NCI-H82 treated with DMSO at 0.1 percent for 48 hours (cell line): ENCODE results near the gene ENGASE.

Experiments
- DNase-seq: peaks from one replicate; lab custom pipeline; 2025; ENCODE audit not compliant: unreplicated experiment; lab: John Stamatoyannopoulos, UW

Gene ENGASE

DNA sequence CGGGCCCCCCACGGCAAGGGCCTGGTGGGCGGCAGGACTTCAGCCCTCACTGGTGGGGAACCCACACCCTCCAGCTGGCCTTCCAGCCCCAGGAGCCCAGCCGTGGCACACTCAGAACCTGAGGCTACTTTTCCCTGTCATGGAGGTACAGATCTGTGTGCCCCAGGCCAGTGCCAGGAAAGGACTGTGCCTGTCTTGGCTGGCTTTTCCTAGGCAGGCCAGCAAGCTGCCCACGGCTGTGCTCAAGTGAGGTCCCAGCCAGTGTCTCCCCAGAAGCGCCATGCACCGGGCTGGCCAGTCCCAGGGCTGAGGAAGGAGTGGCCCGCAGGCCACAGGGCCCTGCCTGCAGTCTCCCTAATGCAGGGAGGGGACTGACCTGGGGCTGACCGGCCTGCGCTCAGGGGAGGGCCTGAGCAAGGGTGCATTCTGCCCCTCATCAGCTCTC is 16.6 kb downstream of the ENGASE start:
- no peak for DNase-seq

DNA sequence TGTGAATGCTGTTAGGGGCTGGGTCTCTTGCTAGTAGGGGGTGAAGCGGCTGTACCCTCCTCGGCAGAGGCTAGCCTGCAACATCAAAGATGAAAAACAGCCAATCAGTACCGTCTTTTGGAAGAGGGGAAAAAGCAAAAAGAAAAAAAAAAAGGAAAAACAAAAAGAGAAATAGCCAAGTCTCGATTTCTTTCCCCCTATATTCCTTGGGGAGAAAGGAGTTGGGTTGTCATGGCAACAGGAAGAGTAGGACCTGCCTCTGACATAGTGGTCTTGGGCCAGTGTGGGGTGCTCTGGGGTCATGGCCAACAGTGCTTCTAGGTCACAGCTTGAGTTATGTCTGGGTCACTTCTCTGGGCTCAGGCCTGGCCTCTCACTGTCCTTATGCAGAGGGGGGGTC is 17.9 kb downstream of the ENGASE start:
- no peak for DNase-seq

DNA sequence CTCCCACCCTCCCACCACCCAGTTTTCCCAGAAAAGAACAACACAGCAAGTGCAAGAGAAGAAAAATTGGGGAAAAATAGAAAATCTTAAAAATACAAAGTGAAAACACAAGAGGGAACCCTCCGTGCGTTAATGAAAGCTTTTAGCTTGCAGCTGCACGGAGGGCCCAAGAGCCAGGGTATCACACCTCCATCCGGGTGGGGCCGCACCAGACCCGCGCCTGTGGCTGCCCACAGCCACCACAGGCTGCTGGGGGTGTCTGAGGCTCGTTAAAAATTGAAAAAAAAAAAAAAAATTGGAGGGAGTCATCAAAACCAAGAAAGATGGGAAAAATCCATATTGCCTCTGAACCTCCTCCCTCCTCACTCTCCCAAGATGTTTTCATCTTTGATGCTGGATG is 18.6 kb downstream of the ENGASE start:
- DNase-seq: no peak

DNA sequence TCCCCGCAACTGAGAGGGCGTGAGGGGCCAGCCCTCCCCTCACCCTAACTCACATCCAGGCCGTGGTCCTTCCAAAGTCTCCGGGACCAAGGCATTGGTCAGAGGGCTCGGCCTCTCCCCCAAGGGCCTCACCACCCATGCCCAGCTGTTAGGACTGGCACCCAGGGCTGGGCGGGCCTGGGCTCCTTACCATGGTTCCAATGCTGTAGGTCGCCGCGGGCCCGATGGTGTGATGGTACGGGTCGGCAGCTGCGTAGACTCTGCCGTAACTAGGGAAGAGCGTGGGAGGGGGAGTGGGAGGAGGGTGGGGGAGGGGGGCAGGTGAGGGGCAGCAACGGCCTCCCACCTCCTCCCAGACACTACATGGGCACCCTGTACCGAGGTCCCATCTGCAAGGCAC is 19.6 kb downstream of the ENGASE start:
- DNase-seq: no peak

DNA sequence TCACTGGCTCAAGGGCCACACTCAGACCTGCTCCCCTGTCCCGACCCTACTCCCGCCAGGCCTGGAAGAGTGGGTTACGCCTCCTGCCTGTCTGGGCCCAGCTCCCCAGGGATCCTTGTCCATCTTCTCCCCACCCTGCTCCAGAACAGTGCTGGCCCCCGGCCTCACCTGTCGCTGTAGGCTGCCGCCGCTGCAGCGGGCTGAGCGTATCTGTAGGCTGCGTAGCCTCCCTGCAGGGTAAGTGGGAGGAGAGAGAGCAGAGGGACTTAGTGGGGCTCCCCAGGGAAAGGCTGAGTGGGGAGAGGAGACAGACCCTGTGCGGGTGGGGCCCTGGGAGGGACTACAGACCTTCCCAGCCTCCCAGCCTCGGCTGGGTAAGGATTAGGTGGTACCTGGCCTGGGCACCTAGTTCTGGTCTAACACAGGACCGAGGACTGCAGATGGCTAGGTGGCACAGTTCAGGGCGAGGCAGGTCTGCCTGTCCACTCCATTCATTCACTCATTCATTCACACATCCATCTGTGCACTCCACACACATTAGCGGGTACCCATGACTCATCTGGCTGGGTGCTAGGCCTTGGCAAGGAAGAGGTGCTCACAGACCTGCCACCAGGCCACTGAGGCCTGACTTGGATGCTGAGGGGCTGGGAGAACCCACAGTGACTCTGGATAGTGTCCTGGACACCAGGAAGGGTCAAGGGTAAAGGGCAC is 20.9 kb downstream of the ENGASE start:
- DNase-seq: no peak

DNA sequence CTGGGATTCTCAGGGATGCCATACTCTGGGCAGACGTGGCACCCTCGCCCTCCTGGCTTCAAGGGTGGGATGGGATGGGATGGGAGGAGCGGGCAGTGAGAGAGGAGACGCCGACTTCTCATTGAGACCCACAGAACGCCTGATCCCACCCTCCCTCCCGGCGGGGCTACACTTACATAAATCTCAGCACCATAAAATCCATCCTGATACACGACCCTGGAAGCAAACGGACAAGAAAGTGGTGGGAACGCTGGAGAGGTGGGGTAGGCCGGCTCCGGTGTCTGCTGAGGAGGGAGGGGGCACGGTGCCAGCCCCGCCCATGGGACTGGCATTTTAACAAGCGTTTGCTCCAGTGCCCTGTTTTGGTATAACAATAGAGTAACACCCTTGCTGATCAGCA is 21.9 kb downstream of the ENGASE start:
- DNase-seq: no peak

DNA sequence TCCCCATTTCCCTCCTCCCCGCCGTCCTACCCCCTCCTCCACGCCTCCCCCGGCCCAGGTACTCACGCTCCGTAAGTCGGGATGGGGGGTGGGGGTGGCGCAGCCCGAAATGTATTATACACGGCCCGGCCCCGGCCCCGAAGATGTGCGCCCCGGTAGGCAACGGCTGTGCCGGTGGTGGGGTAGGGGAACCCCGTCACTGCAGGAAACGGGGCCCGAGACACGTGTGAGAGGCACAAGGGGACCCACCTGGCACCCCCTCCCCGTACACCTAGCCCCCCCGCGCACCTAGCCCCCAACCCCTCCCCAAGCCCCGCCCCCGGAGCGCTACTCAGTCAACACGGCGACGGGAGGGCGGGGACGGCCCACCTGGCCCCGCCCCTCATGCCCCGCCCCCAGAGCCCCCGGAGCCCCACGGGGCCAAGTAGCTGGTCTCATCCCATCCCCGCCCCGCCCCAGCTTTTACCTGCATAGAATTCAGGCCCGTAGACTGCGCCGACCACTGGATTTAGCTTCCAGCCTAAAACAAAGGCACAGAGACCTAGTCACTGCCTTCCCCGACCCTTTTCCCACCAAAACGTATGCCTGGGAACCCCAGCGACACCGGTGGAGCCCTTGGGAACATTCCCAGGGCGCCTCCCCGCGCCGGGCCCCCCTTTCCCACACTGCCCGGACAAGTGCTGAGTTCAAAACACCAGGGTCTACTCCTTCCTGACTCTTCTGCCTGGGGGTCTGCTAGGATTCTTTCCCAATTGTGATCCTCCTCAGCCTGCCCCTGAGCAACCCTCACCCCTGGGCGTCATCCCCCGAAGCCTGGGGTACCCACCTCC is 22.8 kb downstream of the ENGASE start:
- no peak for DNase-seq

DNA sequence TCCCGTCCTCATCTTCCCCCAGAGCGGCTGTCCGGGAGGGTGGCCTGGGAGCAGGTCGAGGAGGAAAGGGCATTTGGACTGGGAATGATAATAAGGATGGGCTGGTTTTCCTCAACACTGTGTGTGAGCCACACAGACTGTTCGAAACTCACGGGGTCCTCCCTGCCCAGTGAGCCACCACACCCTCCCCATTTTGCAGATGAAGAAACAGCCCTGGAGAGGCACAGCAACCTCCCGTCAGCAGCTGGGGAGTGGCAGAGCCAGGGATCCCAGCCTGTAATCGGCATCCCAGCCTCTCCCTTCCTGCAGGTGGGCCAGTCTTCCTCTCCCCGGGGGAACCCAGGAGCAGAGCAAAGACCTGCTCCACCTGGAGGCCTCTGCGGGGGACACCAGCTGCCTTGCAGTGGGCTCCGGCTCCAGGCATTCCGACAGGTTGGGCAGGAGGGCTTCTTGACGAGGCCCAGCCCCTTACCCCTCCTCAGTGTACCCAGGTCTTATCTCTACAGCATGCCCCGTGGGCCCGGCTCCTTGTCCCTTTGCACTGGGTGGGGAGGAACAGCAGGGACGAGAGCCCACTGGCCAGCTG is 23.8 kb downstream of the ENGASE start:
- DNase-seq: no peak

DNA sequence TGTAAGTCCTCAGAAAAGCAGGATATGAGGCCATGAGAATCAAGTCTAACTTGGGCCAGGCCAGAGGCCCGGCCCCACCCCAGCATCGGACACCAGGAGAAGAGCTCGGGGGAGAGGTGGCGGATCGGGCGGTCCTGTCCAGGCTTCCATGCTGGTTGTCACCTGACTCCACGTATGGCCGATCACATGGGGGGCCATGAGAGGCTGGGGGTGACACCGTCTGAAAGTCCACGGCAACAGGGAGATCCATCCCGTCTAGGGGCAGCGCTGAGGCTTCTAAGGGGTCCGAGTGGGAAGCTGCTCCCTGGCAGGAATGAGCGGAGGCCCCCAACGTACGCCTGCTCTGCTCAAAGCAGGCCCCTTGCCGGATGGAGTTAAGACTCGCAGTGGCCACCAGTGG is 25.8 kb downstream of the ENGASE start:
- no peak for DNase-seq

DNA sequence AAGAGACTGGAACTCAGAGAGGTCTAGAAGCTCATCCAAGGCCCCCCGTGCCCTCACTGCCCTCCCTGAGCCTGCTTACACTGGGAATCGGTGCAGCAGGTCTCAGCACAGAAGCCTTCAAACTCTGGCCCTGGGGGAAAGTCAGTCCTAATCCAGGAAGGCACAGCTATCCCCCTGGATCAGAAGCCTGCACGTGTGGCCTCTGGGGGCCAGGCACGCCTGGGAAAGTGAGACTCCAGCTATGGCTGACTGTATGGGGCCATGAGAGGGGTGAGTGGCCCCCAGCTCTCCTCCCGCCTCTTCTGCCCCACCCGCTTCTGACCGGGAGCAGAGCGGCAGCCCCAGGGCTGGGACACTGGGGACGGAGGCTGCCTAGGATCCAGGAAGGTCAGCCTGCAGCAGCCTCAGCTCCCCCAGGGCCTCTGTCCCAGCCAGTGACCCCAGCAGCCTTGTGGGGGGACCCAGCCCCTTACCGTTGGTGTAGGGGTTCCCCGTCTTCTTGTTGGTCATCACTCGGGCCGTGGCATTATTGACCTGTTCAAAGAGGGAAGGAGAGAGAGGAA is 26.6 kb downstream of the ENGASE start:
- peak; percentile 73 for DNase-seq

DNA sequence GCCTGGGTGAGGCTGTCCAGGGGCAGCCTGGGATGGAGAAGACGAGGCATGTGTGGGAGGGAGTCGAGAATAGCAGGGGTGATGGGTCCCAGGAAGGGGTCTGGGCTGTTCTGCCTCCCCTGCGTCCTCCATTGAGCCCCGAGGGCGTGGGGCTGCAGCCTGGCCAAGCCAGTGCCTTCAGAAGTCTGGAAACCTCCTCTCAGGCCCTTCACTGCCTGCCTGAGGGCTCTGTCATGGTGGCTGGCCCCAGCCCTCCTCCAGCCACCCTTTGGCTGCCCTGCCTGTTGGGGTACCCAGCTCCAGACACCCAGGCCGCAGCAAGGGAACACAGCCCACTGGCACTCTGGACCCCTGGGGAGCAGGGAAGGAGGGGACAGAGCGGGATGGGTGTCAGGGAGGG is 27.6 kb downstream of the ENGASE start:
- DNase-seq: no peak

DNA sequence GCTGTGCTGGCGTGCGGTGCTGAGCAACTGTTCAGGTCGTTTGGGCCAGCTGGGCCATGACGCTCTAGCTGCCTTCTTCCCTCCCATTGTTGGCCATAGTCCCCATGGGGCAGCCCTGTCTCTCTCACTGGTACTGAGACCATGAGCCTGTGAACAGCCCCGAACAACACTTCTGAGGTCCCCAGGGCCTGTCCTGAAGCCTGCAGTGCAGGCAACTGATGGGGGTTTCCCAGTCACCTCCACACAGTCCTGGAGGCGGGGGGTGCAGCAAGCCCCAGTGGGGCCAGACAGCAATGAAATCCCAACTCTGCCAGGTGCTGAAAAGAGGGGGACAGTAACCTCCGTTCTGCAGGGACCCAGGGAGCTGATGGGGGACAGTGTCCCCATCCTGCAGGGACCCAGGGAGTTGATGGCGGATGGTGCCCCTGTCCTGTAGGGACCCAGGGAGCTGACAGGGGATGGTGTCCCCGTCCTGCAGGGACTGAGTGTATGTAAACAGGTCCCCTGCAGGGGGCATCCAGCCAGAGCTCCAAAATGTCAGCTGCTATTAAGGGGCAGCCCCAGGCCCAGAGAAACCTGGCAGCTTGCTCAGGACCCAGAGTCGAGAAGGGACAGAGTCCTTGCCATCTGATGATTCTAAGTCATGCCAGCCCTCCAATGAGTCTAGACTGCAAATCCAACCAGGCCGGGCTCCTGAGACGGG is 30.4 kb downstream of the ENGASE start:
- DNase-seq: no peak

DNA sequence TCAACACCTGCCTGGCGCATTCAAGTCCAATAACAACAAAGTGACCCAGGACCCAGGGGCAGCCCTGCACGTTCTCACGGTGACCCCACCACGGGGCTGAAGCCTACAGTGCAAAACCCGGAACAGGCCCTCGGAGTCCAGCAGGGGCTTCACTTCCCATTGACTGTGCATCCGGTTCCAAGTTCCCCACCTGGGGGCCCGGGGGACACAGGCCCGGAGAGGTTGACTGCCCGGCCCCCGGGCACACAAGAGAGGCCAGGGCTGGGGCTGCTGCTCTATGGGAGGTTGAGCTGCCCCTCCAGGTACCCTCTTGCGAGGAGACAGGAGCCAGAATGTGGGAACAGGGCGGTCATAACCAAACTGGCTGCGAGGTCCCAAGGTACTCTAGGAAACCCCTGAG is 31.3 kb downstream of the ENGASE start:
- DNase-seq: no peak

DNA sequence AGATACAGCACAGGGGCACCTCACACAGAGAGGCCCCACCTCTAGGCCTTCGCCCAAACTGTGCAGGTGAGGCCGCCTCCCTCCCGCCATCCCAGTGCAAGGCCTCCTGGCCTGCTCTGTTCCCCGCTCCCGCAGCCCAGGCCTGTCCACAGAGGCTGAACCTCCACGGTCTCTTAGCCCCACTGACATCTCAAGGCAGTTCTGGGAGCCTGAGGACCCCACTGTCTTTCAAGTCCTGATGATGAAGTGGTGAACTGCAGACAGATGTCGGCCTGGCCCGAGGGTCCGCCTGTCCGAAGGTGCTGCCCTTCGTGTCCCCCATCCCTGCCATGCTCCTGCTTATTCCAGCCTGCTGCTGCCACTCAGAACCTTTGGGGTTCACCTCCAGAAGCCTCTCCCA is 32.3 kb downstream of the ENGASE start:
- no peak for DNase-seq

DNA sequence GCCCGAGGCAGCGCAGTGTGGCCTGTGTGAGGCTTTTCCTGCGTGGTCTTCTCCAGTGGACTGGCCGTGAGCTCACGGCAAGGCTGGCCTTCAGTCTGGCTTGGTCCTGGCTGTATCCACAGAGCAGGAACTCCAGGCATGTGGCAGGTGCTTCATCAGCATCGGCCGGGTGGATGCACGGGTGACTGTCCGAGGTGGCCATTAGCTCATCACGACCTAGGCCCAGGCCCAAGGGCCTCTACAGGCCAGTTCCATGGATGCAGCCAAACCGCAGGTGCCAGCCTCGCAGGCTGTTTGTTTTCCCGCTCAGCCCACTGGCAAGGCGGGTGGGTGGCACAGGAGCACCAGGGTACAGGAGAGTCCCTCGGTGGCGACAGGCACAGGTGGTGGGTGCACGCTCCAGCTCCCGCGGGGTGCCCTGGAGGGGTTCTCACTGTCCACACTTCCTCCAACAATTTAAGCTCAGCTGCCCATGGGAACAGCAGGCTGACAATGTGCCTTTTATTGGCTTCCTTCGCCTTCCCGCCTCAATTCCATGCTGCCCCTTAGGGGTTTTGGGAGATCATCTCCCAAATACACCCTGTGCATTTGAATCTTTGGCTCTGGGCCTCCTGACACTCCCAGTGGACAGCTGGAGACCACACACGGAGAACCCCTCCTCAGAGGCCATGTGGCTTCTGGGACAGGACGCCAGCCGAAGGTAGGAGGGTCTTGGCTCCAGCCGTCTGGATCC is 33.0 kb downstream of the ENGASE start:
- no peak for DNase-seq

DNA sequence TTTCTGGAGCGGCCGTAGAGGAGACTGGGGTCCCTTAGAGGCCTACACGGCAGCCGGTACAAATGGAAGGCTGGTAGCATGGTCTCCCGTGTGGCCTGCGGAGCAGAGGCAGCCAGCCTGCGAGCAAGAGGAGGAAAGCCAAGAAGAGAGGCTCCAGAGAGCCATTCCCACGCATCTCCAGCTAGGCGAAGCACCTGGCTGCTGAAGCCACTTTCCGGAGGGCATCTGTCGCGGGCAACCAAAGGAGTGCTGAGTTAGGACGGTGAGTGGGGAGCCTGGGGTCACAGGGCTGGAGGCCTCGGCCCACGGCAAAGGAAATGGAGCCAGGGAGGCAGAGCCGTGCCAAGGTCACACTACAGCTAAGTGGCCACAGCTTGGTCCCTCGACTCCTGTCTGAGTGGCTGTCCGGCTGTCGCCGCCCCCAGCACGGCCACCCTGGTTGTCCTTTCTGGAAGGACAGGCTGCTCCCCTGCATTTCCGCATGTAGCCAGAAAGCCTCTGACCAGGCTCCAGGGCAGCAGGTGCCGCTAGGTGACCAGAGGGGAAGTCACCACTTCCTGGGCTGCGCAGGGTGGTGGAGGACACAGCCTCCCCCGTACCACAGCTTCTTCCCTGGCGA is 33.7 kb downstream of the ENGASE start:
- DNase-seq: no peak

DNA sequence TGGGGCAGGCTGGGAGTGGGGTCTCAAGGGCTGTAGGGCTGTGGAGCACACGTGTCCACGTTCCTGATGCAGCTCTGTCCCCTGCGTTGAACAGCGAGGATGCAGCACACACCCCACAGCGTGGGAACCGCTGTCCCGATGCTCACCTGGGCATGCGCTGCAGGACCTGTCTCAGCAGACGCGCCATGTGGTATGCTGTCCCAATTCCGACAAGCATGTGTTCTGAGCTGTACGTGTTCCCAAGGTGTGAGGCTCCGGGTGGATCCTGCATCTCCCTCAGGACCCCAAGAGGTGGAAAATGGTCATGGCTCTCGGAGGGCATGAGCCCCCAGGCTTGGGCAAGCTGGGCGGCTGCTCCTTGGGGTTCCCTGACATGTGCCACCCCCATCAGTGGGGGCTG is 34.2 kb downstream of the ENGASE start:
- DNase-seq: no peak

DNA sequence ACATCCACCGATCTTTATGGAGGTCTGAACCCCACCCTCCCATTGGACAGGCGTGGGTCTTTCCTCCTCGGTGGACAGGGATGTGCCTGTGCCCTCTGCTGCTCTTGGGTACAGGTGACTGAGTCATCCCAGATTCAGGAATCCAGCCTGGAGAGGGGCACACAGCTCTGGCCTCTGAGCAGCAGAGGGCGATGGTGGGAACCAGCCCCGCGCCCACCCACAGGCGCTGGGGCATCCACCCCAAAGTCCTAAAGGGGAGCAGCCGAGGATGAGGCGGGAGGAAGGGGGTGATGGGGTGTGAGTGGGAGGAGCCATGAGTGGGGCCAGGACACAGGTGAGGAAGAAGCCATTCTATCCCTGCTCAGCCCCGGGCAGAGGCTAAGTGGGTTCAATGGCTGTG is 35.0 kb downstream of the ENGASE start:
- no peak for DNase-seq

DNA sequence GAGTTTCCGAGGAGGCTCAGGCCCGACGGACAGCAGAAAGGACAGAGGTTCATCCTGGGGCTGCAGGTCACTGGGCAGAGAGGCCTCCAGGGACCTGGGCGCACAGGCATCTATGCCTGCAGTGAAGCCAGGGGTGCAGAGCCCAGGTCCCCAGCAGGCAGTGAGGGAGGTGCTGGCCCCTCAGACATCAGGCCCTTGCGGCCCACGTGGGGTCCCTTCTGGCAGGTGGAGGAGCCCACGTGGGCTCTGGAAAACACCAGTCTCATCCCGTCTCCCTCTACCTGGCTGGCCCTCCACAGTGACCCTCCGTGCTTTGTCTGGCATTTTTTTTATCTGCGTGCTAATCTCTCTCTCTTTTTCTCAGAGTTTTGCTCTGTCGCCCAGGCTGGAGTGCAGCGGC is 36.5 kb downstream of the ENGASE start:
- no peak for DNase-seq

DNA sequence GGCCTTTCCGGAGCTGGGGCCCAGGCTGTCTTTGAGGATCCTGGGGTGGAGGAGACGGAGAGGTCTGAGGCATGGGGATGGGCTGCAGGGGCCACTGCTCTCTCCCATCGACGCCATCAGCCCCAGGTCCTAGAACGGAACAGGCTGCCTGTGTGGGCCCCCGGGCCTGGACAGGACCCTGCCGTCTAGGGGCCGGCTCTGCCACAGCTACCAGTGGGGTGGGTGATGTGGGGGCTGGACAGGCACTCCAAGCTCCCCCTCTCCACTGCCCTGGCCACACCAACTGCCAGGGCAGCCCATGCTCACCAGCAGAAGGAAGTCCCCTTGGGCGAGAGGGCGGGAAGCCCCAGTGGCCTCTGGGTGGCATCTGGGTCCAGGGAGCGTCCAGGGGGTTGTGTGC is 37.8 kb downstream of the ENGASE start:
- DNase-seq: no peak
